ENCODE measurements around the gene UQCRC1.

The UQCRC1 gene

DNA sequence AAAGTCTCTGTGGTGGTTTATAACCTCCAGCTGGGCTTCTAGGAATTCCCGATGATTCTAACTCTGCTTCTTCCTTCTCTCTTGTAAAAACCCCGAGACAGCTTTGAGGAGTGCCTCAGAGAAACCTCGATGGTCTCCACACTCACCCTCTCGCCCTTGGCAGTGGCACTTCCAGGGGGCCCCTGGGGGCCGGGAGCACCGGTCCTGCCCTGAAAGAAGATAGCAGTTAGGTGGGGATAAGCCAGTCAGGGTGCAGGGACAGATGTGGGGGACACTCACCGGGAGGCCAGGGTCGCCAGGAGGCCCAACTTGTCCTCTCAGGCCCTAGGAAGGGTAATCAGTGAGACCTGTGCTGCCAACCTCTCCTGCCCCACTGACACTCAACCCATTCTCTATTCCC lies 24.0 kb downstream of the UQCRC1 start:
- TF ChIP-seq CREB1 (IDR thresholded peaks at IDR 0.05; ENCODE audit: low read depth) (no peak), TEAD4 (IDR thresholded peaks at IDR 0.05) (no peak), NFIC (IDR thresholded peaks at IDR 0.05) (no peak), TAF1 (IDR thresholded peaks at IDR 0.05; ENCODE audit: low read depth) (no peak), YY1 (IDR thresholded peaks at IDR 0.05; ENCODE audit: low read depth) (no peak), EP300 (IDR thresholded peaks at IDR 0.05; ENCODE audit: borderline replicate concordance) (no peak), ZBTB7A (IDR thresholded peaks at IDR 0.05; ENCODE audit: low read depth) (no peak)
- TF ChIP-seq, protein P1, sequence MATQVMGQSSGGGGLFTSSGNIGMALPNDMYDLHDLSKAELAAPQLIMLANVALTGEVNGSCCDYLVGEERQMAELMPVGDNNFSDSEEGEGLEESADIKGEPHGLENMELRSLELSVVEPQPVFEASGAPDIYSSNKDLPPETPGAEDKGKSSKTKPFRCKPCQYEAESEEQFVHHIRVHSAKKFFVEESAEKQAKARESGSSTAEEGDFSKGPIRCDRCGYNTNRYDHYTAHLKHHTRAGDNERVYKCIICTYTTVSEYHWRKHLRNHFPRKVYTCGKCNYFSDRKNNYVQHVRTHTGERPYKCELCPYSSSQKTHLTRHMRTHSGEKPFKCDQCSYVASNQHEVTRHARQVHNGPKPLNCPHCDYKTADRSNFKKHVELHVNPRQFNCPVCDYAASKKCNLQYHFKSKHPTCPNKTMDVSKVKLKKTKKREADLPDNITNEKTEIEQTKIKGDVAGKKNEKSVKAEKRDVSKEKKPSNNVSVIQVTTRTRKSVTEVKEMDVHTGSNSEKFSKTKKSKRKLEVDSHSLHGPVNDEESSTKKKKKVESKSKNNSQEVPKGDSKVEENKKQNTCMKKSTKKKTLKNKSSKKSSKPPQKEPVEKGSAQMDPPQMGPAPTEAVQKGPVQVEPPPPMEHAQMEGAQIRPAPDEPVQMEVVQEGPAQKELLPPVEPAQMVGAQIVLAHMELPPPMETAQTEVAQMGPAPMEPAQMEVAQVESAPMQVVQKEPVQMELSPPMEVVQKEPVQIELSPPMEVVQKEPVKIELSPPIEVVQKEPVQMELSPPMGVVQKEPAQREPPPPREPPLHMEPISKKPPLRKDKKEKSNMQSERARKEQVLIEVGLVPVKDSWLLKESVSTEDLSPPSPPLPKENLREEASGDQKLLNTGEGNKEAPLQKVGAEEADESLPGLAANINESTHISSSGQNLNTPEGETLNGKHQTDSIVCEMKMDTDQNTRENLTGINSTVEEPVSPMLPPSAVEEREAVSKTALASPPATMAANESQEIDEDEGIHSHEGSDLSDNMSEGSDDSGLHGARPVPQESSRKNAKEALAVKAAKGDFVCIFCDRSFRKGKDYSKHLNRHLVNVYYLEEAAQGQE (IDR thresholded peaks at IDR 0.05; ENCODE audit: low read depth), result no peak

DNA sequence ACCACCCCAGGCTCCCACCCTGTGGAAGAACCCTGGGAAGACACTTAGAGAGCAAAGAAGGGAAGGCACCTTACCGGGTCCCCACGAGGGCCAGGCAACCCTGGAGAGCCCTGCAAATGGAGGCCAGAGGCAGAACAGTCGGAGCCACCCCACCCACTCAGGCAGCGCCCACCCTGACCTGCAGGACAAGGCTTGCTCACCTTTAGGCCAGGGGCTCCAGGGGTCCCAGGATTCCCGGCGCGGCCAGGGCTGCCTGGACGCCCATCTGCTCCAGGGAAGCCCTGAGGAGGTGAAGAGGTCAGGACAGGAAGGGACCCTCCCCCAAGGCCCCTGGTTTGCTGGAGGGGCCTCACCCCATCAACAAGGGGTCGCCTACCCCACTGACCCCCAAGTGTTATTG lies 24.6 kb downstream of the UQCRC1 start:
- TF ChIP-seq EP300 (IDR thresholded peaks at IDR 0.05; ENCODE audit: borderline replicate concordance) (no peak), CEBPB (IDR thresholded peaks at IDR 0.05) (no peak), TAF1 (IDR thresholded peaks at IDR 0.05; ENCODE audit: low read depth) (no peak), ZBTB7A (IDR thresholded peaks at IDR 0.05; ENCODE audit: low read depth) (no peak), EGR1 (IDR thresholded peaks at IDR 0.05) (no peak)
- TF ChIP-seq, protein P1 (IDR thresholded peaks at IDR 0.05; ENCODE audit: low read depth), result no peak
- TF ChIP-seq, protein P2, sequence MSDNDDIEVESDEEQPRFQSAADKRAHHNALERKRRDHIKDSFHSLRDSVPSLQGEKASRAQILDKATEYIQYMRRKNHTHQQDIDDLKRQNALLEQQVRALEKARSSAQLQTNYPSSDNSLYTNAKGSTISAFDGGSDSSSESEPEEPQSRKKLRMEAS (IDR thresholded peaks at IDR 0.05), result no peak

DNA sequence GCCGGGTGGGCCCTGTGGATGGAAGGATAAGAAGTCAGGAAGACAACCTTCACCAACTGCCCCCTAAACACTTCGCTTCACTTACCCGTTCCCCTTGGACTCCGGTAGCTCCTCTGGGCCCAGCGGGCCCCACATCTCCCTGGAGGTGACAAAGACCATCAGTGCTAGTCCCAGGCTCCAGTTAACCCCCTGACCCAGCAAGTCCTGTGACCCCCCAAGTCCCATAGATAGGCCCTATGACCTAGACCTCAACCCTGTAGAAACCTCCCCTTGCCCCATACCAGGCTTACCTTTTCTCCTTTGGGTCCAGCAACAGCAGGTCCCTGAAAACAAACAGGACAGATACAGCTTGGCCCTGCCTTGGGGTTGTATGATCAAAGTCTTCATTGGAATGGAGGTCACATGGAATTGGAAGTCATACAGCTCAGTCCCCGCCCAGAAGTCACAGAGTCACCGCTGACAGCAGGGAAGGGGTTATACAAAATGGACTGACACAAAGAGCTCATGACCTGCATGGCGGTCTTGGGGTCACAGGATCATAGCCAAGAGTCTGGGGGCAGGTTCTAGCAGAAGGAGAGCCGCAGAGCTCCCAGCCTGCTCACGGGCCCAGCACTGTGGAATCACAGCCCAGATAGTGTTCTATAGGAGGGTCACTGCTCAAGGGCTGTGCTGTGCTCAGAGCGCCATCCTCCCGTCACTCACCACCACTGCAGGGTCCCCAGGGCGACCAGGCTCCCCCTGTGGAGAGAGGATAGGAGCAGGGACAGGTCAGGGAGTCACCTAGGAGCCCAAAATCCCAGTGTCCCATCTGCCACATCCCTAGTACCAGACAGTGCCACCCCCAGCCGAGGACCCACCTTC lies 27.6 kb downstream of the UQCRC1 start:
- no peak for TF ChIP-seq FOXM1 (IDR thresholded peaks at IDR 0.05; ENCODE audit: borderline replicate concordance, low read depth)
- TF ChIP-seq, protein P1 (IDR thresholded peaks at IDR 0.05; ENCODE audit: low read depth), result no peak
- no peak for TF ChIP-seq YY1 (IDR thresholded peaks at IDR 0.05; ENCODE audit: low read depth)
- TF ChIP-seq, protein P3, sequence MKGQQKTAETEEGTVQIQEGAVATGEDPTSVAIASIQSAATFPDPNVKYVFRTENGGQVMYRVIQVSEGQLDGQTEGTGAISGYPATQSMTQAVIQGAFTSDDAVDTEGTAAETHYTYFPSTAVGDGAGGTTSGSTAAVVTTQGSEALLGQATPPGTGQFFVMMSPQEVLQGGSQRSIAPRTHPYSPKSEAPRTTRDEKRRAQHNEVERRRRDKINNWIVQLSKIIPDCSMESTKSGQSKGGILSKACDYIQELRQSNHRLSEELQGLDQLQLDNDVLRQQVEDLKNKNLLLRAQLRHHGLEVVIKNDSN (IDR thresholded peaks at IDR 0.05), result no peak
- no peak for TF ChIP-seq TAF1 (IDR thresholded peaks at IDR 0.05; ENCODE audit: low read depth)
- no peak for TF ChIP-seq EP300 (IDR thresholded peaks at IDR 0.05; ENCODE audit: borderline replicate concordance)
- no peak for TF ChIP-seq EGR1 (IDR thresholded peaks at IDR 0.05)
- TF ChIP-seq CEBPB (IDR thresholded peaks at IDR 0.05), result no peak
- TF ChIP-seq, protein P2 (IDR thresholded peaks at IDR 0.05), result no peak

DNA sequence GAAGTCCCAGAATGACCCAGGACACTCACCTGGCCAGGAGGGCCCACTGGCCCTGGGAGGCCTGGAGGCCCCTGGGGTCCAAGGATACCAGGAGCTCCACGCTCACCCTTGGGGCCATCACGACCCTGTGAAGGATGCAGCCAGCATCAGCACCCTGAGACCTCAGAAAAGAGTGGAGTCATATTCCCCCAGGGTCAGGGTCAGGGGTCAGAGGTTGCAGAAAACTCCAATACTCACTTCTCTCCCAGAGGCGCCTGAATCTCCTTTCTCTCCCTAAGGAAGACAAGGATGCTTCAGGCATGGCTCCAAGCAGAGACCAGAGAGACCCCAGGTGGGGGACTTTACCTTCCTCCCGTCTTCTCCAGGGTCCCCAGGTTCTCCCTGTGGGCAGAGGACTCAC lies 32.8 kb downstream of the UQCRC1 start:
- TF ChIP-seq ZBTB7A (IDR thresholded peaks at IDR 0.05; ENCODE audit: low read depth) (no peak), CEBPB (IDR thresholded peaks at IDR 0.05) (no peak), TEAD4 (IDR thresholded peaks at IDR 0.05) (no peak), RAD21 (IDR thresholded peaks at IDR 0.05; ENCODE audit: low read depth) (no peak), TCF12 (IDR thresholded peaks at IDR 0.05; ENCODE audit: low read depth) (no peak), FOXM1 (IDR thresholded peaks at IDR 0.05; ENCODE audit: borderline replicate concordance, low read depth) (no peak), EGR1 (IDR thresholded peaks at IDR 0.05) (no peak)
- TF ChIP-seq, protein P3 (IDR thresholded peaks at IDR 0.05), result no peak
- TF ChIP-seq, protein P1 (IDR thresholded peaks at IDR 0.05; ENCODE audit: low read depth), result no peak

Data from Ishikawa (cell line).